Stimulated activated naive CD8-positive, alpha-beta T cell treated with anti-CD3 and anti-CD28 coated beads, Interleukin-15, Interleukin-2, amounts not matched to agents 100 U/mL and 50 U/mL, for 24 hours (primary cell): ENCODE results near the gene SLC5A10.
"Not testable (repeated sequence)": the region's sequence is repeated elsewhere in the genome, so short reads cannot be mapped to it uniquely, and the experiment has no call there.

Experiments
- ATAC-seq: fragments of 150-1000 bp; cut with Tn5 transposase; one replicate; pipeline ENCODE4 v1.10.0; 2021
- DNase-seq: peaks from one replicate; pipeline ENCODE4 v3.0.0; 2021

The SLC5A10 gene

DNA sequence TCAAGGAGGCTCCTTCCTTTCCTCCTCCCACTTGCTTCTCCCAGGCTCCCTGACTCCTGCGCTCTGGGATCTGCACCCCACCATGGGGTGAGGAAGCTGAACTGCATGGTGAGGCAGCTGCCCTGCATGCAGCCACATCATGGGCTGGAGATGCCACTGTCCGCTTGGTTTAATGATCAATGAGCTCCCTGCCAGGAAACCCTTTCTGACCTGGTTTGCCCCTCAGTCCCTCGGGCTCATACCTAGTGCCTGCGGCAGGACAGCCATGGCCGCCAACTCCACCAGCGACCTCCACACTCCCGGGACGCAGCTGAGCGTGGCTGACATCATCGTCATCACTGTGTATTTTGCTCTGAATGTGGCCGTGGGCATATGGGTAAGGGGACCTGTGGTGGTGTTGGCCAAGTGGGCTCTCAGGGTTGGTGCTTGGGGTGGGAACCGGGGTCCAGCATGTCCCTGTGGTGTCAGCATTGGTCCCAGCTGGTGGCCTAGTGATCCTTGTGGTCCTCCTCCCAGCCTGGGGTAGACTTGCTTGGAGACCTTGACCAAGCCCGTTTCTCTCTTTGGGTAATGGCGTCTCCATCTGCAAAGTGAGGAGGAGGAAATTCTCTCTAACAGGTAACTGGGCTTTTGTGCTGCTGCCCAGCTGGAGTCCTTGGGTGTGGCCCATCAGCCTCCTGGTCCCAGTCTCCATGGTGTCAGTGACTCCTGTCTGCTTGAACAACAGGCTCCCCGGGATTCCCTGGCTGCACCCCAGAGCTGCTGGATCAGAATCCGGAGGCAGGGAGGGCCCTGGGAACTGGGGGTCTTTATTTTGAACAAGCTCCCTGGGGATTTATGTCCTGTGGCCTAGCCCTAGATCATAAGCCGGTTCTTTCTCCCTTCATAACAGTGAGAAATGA is at the start of gene SLC5A10:
Gene SLC5A10 (plus strand): TSS at position 225 of the 902 bp plus-strand sequence. CDS start 41 bp downstream, at position 266.
- ATAC-seq, result no peak
- DNase-seq, result no peak

DNA sequence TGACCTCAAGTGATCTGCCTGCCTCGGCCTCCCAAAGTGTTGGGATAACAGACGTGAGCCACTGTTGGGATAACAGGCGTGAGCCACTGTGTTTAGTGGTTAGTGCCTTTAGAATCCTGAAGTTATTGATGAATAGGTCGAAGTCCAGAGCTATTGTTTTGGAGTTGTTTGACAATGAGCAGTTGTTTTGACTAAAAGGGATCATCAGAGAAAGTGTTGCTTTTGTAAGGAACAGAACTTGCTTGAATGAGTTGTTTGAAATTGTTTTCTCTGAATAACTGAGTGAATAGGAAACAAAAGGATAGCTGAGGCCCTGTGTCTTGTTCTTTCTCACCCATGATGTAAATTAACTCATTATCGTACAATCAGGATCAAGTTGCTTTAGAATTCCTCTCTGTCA is 47.5 kb upstream of the SLC5A10 start:
- ATAC-seq, result no peak
- no peak for DNase-seq

DNA sequence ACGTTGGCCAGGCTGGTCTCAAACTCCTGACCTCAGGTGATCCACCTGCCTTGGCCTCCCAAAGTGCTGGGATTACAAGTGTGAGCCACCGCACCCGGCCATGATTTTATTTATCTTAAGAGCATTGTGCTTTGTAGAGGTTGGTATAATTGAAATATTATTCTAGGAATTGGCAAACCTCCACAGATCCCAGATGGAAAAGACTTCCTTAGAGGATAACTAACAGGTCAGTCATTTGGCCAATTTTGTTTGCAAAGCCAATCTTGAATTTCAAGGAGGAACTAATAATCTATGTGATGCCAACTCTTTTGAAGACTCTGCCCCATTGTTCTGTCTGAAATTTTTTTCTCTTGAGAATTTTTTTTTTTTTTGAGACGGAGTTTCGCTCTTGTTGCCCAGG is 46.7 kb upstream of the SLC5A10 start:
- no peak for DNase-seq
- ATAC-seq, result no peak

- ATAC-seq (no peak), DNase-seq (no peak)
Observed at GRCh38 chr17:18910326-18910725, 41.6 kb upstream of the SLC5A10 start.

DNA sequence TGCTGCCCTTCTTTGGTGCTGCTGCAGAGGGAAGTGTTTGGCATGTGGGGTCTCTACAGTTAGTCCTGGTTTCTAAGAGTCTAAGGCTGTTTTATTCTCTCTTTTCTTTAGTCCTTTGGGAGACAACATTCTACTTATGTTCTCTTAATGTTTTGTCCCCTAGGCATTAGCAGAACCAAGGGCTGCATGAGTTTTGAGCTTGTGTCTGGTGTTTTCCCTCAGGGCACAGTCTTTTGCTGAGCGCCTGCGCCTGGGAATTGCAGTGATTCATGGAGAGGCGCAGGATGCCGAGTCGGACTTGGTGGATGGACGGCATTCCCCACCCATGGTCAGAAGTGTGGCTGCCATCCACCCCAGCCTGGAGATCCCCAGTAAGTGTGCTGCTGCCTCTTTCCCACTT is 41.1 kb upstream of the SLC5A10 start:
- DNase-seq (no peak), ATAC-seq (no peak)

- ATAC-seq, result peak; percentile 24
Observed at GRCh38 chr17:18916816-18917500, 35.0 kb upstream of the SLC5A10 start.

DNA sequence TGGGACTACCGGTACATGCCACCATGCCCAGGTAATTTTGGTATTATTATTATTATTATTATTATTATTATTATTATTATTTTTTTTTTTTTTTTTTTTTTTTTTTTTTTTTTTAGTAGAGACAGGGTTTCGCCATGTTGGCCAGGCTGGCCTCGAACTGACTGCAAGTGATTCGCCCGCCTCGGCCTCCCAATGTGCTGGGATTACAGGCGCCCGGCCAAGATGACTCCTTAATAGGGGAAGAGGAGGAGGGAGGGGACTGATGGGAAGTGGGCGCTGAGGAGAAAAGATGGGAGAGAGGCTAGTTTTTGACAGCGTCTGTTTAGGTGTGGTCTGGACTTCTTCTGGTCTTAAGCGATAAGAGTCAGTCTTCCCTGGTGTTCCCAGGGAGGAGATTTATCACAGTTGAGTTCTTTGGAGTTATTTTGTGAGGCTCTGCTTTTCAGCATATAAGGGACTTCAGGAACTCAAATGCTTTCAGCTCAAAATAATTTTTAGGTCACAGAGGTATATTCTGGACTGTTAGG is 34.4 kb upstream of the SLC5A10 start:
- ATAC-seq (no peak), DNase-seq (no peak)

More at GRCh38 chr17:18916816-18917500, 35.0 kb upstream of the SLC5A10 start:
- DNase-seq, result no peak

DNA sequence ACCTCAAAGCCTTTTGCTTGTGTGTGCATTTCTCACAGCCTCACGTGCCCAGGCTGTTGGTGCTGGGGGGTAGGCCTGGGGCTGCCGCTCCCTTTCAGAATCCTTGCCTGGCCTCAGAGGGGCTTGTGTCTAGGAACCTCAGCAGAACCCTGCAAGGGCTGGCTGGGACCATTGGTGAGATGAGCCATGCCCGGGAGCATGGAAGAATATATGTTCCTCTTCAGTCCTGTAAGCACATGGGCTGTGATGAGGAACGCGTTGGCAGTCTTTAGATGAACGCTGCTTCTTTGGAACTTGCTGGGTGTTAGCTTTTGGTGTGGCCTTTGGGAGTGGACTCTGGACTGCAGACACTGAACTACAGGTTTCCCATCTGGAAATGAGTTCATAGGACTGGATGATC is 32.0 kb upstream of the SLC5A10 start:
- ATAC-seq (no peak), DNase-seq (no peak)

GRCh38 chr17:18920911-18921441 is 31.0 kb upstream of the SLC5A10 start:
- ATAC-seq, result peak; percentile 29
- DNase-seq, result no peak

DNA sequence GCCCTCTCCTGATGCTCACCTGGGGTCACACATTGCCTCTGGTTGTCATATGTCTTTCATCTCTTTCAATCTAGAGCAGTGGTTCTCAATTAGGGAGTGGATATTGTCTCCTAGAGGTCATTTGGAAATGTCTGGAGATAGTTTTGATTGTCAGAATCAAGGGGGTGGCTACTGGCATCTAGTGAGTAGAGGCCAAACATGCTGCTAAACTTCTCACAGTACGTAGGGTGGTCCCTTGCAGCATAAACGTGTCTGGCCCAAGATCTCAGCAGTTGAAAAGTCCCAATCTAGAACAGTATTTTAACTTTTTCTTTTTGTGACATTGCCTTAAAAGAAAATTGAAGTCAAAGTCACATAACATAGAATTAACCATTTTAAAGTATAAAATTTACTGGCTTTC is 30.5 kb upstream of the SLC5A10 start:
- DNase-seq (no peak), ATAC-seq (no peak)

- DNase-seq, result peak; percentile 32
- peak; percentile 73 for ATAC-seq
Observed at GRCh38 chr17:18921912-18922451, 30.0 kb upstream of the SLC5A10 start.

GRCh38 chr17:18922596-18922995 is 29.4 kb upstream of the SLC5A10 start:
- DNase-seq, ATAC-seq: not testable (repeated sequence)

- ATAC-seq, result no peak
- no peak for DNase-seq
Observed at GRCh38 chr17:18925187-18925586, 26.8 kb upstream of the SLC5A10 start.

GRCh38 chr17:18928628-18929125 is 23.3 kb upstream of the SLC5A10 start:
- ATAC-seq (no peak), DNase-seq (no peak)

- no peak for ATAC-seq
Observed at GRCh38 chr17:18932360-18933055, 19.5 kb upstream of the SLC5A10 start.

DNA sequence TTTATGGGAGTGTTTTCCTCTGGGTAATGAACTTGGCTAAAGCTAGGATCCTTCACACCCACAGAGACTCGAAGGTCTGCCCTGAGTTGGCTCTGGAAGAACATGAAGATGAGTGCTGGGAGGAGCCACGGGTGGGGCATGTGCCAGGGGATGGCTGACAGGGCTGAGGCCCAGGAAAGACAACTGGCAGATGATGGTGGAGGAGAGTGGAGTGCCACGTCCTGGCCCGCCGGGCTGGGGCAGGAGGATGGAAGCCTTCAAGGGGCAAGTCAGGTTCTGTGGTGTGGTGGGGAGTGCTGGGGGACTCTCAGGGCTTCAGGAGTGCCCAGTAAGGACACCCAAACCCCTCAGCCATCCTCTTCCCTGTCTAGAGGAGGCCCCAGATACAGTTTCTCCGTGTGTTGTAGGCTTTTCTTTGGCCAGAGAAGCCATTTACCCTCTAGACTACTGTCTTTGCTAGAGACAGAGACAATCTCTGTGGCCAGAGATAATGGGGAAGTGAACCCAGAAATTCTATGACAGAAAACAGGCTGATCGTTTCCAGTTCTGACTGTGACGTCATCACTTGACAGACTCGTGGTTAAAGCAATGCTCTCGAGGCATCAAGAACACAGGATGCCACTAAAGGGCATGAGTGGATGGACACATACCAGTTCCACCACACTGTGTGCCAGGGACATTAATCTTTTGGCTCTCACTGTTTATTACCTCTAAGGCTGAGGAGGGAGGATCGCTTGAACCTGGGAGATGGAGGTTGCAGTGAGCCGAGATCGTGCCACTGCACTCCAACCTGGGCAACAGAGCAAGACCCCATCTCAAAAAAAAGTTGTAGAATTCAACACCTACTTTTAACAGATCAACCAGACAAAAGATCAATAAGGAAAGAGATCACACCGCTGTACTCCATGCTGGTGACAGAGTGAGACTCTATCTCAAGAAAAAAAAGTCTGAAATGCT is 18.6 kb upstream of the SLC5A10 start:
- ATAC-seq (peak; percentile 61), DNase-seq (no peak)

More at GRCh38 chr17:18932360-18933055, 19.5 kb upstream of the SLC5A10 start:
- no peak for DNase-seq

- ATAC-seq (no peak), DNase-seq (no peak)
Observed at GRCh38 chr17:18937981-18938691, 13.8 kb upstream of the SLC5A10 start.

- DNase-seq, result no peak
- ATAC-seq, result no peak
Observed at GRCh38 chr17:18938692-18939023, 13.3 kb upstream of the SLC5A10 start.

DNA sequence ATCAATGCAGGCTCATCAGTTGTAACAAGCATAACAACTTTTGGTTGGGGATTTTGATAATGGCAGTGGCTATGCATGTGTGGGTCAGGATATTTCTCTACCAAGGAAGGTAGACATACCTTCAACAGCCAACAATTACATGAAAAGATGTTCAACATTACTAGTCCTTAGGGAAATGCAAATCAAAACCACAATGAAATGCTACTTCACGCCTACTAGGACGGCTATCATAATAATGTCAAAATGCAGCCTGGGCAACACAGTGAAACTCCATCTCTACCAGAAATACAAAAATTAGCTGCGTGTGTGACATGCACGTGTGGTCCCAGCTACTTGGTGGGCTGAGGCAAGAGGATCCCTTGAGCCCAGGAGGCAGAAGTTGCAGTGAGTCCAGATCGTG is 7.3 kb upstream of the SLC5A10 start:
- DNase-seq (no peak), ATAC-seq (no peak)

DNA sequence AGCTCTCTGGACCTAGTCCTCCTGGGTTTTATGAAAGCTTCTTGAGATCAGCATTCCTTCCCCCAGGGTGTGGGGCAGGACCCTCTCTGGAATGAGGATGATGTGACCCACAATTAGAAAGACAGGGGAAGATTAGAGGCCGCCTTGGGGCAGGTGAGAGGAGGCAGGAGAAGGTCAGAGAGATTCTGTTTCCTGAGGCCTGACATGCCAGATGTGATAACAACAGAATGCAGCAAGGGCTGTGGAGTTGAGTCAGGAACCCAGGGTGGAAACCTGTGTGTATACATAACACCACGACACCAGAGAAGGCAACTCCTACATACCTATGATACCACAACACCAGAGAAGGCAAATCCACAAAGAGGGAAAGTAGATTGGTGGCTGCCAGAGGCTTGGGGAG is 5.4 kb upstream of the SLC5A10 start:
- DNase-seq (no peak), ATAC-seq (no peak)
